HEK293T (cell line): ENCODE data around the gene LAMA1.

Source experiments
- CTCF ChIA-PET: fragments of 350-600 bp; formaldehyde crosslinking; extraction: SDS; loops from one replicate; lab custom pipeline; 2021; ENCODE audit warnings: antibody characterized with exemption, inconsistent platforms; lab: Yijun Ruan, JAX
- POLR2A ChIA-PET: fragments of 350-600 bp; formaldehyde crosslinking; extraction: SDS; loops from one replicate; lab custom pipeline; 2020; ENCODE audit warnings: antibody characterized with exemption, inconsistent platforms; lab: Yijun Ruan, JAX
- DNase-seq: peaks from one replicate; pipeline ENCODE4 v3.0.0; 2012; ENCODE audit warnings: mixed read lengths; ENCODE audit errors: extremely low spot score
- ARNT ChIP-seq: fragments of 450-650 bp; IDR thresholded peaks from 2 replicates; pipeline ENCODE4 v1.6.1; 2017; ENCODE audit warnings: mild to moderate bottlenecking
- BHLHE40 ChIP-seq: fragments of 450-650 bp; IDR thresholded peaks from 2 replicates; pipeline ENCODE4 v1.6.1; 2016; ENCODE audit warnings: mild to moderate bottlenecking, moderate library complexity, borderline replicate concordance
- CTBP1 ChIP-seq: fragments of 450-650 bp; IDR thresholded peaks from 2 replicates; pipeline ENCODE4 v1.6.1; 2016; ENCODE audit warnings: borderline replicate concordance
- ELF4 ChIP-seq: fragments of 450-650 bp; IDR thresholded peaks from 2 replicates; pipeline ENCODE4 v1.6.1; 2017; ENCODE audit warnings: antibody characterized with exemption
- FOXA1 ChIP-seq: fragments of 450-650 bp; IDR thresholded peaks from 2 replicates; pipeline ENCODE4 v1.6.1; 2016; ENCODE audit warnings: mild to moderate bottlenecking
- FOXK2 ChIP-seq: fragments of 450-650 bp; IDR thresholded peaks from 2 replicates; pipeline ENCODE4 v1.6.1; 2016; ENCODE audit warnings: mild to moderate bottlenecking
- FOXM1 ChIP-seq: fragments of 450-650 bp; IDR thresholded peaks from 2 replicates; pipeline ENCODE4 v1.6.1; 2017; ENCODE audit warnings: mild to moderate bottlenecking, borderline replicate concordance
- HDGF ChIP-seq: fragments of 450-650 bp; IDR thresholded peaks from 2 replicates; pipeline ENCODE4 v1.6.1; 2017; ENCODE audit warnings: antibody characterized with exemption, borderline replicate concordance
- L3MBTL2 ChIP-seq: fragments of 450-650 bp; conservative IDR thresholded peaks from 2 replicates; pipeline ENCODE4 v1.6.1; 2016; ENCODE audit warnings: mild to moderate bottlenecking
- LEF1 ChIP-seq: fragments of 450-650 bp; IDR thresholded peaks from 2 replicates; pipeline ENCODE4 v1.6.1; 2017; ENCODE audit warnings: mild to moderate bottlenecking, borderline replicate concordance
- NFRKB ChIP-seq: fragments of 450-650 bp; IDR thresholded peaks from 2 replicates; pipeline ENCODE4 v1.6.1; 2016; ENCODE audit warnings: mild to moderate bottlenecking, moderate library complexity
- PKNOX1 ChIP-seq: fragments of 450-650 bp; IDR thresholded peaks from 2 replicates; pipeline ENCODE4 v1.6.1; 2016
- SP1 ChIP-seq: fragments of 450-650 bp; IDR thresholded peaks from 2 replicates; pipeline ENCODE4 v1.6.1; 2017
- SUZ12 ChIP-seq: fragments of 450-650 bp; IDR thresholded peaks from 2 replicates; pipeline ENCODE4 v1.6.1; 2016; ENCODE audit warnings: mild to moderate bottlenecking
- TARDBP ChIP-seq: fragments of 450-650 bp; IDR thresholded peaks from 2 replicates; pipeline ENCODE4 v1.6.1; 2016
- ZNF384 ChIP-seq: fragments of 450-650 bp; IDR thresholded peaks from 2 replicates; pipeline ENCODE4 v1.6.1; 2016

The LAMA1 gene

GRCh38 chr18:7094427-7094826 is 23.2 kb downstream of the LAMA1 start:
- ChIA-PET POLR2A (no interaction called here), CTCF (no interaction called here)
- TF ChIP-seq LEF1 = no peak
- no peak for TF ChIP-seq ELF4
- no peak for TF ChIP-seq FOXK2
- no peak for TF ChIP-seq FOXA1
- TF ChIP-seq ZNF384 = no peak
- TF ChIP-seq L3MBTL2 = no peak
- no peak for DNase-seq

GRCh38 chr18:7090771-7091170 is 26.8 kb downstream of the LAMA1 start:
- ChIA-PET CTCF (no interaction called here), POLR2A (no interaction called here)
- TF ChIP-seq SP1 (no peak), FOXA1 (no peak), ARNT (no peak), BHLHE40 (no peak), FOXM1 (no peak), TARDBP (no peak), L3MBTL2 (no peak), CTBP1 (no peak), ZNF384 (no peak), PKNOX1 (no peak)
- no peak for DNase-seq

- CTCF ChIA-PET = no interaction called here
- POLR2A ChIA-PET = no interaction called here
- no peak for TF ChIP-seq L3MBTL2
- TF ChIP-seq FOXK2 = no peak
- TF ChIP-seq ZNF384 = no peak
- TF ChIP-seq ELF4 = no peak
- no peak for TF ChIP-seq HDGF
- no peak for TF ChIP-seq LEF1
- no peak for TF ChIP-seq CTBP1
- no peak for TF ChIP-seq FOXA1
- TF ChIP-seq SUZ12 = no peak
- DNase-seq = no peak
These were observed 28.2 kb downstream of the LAMA1 start for GRCh38 chr18:7089369-7089768.

- TF ChIP-seq L3MBTL2 = no peak
- TF ChIP-seq CTBP1 = no peak
- no peak for DNase-seq
- CTCF ChIA-PET = no interaction called here
- POLR2A ChIA-PET = no interaction called here
These were observed 33.2 kb downstream of the LAMA1 start for GRCh38 chr18:7084080-7085065.

- CTCF ChIA-PET = no interaction called here
- DNase-seq = no peak
- TF ChIP-seq FOXM1 = no peak
- TF ChIP-seq L3MBTL2 = no peak
- TF ChIP-seq ZNF384 = no peak
- TF ChIP-seq PKNOX1 = no peak
- no peak for TF ChIP-seq BHLHE40
- no peak for TF ChIP-seq SP1
- TF ChIP-seq FOXK2 = no peak
- TF ChIP-seq SUZ12 = no peak
- no peak for TF ChIP-seq FOXA1
- no peak for TF ChIP-seq NFRKB
- TF ChIP-seq ARNT = no peak
- no peak for TF ChIP-seq ELF4
- TF ChIP-seq LEF1 = no peak
- TF ChIP-seq CTBP1 = no peak
- TF ChIP-seq TARDBP = no peak
- TF ChIP-seq HDGF = no peak
- POLR2A ChIA-PET = no interaction called here
These were observed 34.9 kb downstream of the LAMA1 start for GRCh38 chr18:7082671-7083070.

GRCh38 chr18:7079231-7079630 is 38.4 kb downstream of the LAMA1 start:
- ChIA-PET CTCF (no interaction called here), POLR2A (no interaction called here)
- no peak for DNase-seq

More at GRCh38 chr18:7079231-7079630, 38.4 kb downstream of the LAMA1 start:
- TF ChIP-seq ZNF384 (no peak), SP1 (no peak), FOXM1 (no peak), TARDBP (no peak), PKNOX1 (no peak), ARNT (no peak), FOXA1 (no peak), HDGF (no peak), NFRKB (no peak), L3MBTL2 (no peak), ELF4 (no peak), SUZ12 (no peak), LEF1 (no peak), CTBP1 (no peak), FOXK2 (no peak), BHLHE40 (no peak)
